ENCODE results near the gene SELENOT. TPM values are rescaled to one million over a fixed set of nuclear protein-coding genes. Genes with fewer than 3 reads are reported as not detected.

SELENOT gene
- total RNA-seq, 1 experiment from 2014 or later: 73.8 TPM

GRCh38 chr3:150675587-150675986 lies 72.5 kb downstream of the SELENOT start:
- Histone ChIP-seq H3K4ac (ENCODE audit: low read depth, low read length) (no peak overlapping the region), H3K18ac (ENCODE audit: insufficient read length, low read depth, low read length) (no peak overlapping the region), H3K27ac (ENCODE audit: insufficient read length, low read depth, low read length) (no peak overlapping the region), H3T11ph (ENCODE audit: low read length) (no peak overlapping the region), H2BK12ac (ENCODE audit: insufficient read length, low read depth, low read length) (no peak overlapping the region), H3K23ac (ENCODE audit: insufficient read length, low read depth, low read length) (no peak overlapping the region), H2BK20ac (ENCODE audit: low read depth, low read length, poor library complexity, severe bottlenecking) (no peak overlapping the region), H3K4me2 (ENCODE audit: insufficient read depth, insufficient read length, low read length) (no peak overlapping the region), H4K20me1 (ENCODE audit: control insufficient read depth, insufficient read depth, insufficient read length) (no peaks in the 10 kb centered on the region), H2AK5ac (ENCODE audit: insufficient read length, low read length) (no peak overlapping the region), H3K14ac (ENCODE audit: insufficient read depth, low read length) (no peak overlapping the region), H4K5ac (ENCODE audit: insufficient read length, low read depth, low read length) (no peak overlapping the region), H3K79me2 (ENCODE audit: insufficient read depth, low read length) (no peaks in the 10 kb centered on the region), H2BK5ac (ENCODE audit: insufficient read length, low read length) (no peak overlapping the region), H3K27me3 (ENCODE audit: insufficient read depth, low read length) (no peaks in the 10 kb centered on the region), H4K8ac (replicated peaks; ENCODE audit: insufficient read length, low read depth, low read length) (no peak overlapping the region), H3K9me3 (ENCODE audit: control insufficient read depth, low read depth, low read length) (no peaks in the 10 kb centered on the region), H3K79me1 (ENCODE audit: insufficient read depth, low read depth, low read length, poor library complexity, severe bottlenecking) (no peaks in the 10 kb centered on the region), H3K9ac (ENCODE audit: extremely low read depth, insufficient read length, low read length) (no peak overlapping the region), H2BK15ac (ENCODE audit: low read depth, low read length) (no peak overlapping the region), H2BK120ac (ENCODE audit: low read depth, low read length, poor library complexity, severe bottlenecking) (no peak overlapping the region), H2AFZ (ENCODE audit: low read length) (no peak overlapping the region), H3K23me2 (ENCODE audit: insufficient read length, low read depth, low read length, poor library complexity, severe bottlenecking) (no peaks in the 10 kb centered on the region), H4K91ac (ENCODE audit: insufficient read length, low read depth, low read length) (no peak overlapping the region), H3K4me1 (ENCODE audit: insufficient read depth, low read length) (no peaks in the 10 kb centered on the region), H3K56ac (ENCODE audit: insufficient read length, low read depth, low read length) (no peak overlapping the region)
- TF ChIP-seq, protein P1, sequence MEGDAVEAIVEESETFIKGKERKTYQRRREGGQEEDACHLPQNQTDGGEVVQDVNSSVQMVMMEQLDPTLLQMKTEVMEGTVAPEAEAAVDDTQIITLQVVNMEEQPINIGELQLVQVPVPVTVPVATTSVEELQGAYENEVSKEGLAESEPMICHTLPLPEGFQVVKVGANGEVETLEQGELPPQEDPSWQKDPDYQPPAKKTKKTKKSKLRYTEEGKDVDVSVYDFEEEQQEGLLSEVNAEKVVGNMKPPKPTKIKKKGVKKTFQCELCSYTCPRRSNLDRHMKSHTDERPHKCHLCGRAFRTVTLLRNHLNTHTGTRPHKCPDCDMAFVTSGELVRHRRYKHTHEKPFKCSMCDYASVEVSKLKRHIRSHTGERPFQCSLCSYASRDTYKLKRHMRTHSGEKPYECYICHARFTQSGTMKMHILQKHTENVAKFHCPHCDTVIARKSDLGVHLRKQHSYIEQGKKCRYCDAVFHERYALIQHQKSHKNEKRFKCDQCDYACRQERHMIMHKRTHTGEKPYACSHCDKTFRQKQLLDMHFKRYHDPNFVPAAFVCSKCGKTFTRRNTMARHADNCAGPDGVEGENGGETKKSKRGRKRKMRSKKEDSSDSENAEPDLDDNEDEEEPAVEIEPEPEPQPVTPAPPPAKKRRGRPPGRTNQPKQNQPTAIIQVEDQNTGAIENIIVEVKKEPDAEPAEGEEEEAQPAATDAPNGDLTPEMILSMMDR (conservative IDR thresholded peaks at IDR 0.05): no peak
- peaks cover 3 to 12% (median 10%) of the 10 kb centered on the region in 3 experiments; a peak in 5 of 7 replicates for H3K36me3 Mint-ChIP-seq (ENCODE audit: insufficient read depth in 1 of 3, low read depth in 3 of 3)
- H3K27ac Mint-ChIP-seq: no peak overlapping the region
- H3K4me3 Mint-ChIP-seq: no peak overlapping the region
- DNase-seq: no peak
- H3K9me3 Mint-ChIP-seq: peaks cover 18 to 19% of the 10 kb centered on the region in 2 experiments
- H3K4me1 Mint-ChIP-seq: no peaks in the 10 kb centered on the region
- peaks cover 2% of the 10 kb centered on the region for H3K27me3 Mint-ChIP-seq (ENCODE audit: low read depth)

Other genes with a start within 250 kb of the SELENOT start
- gene TSC22D2, start 195.0 kb upstream of the SELENOT start, total RNA-seq (2021): 25.4 and 26.5 TPM in 2 replicates
- gene SERP1, start 56.8 kb upstream of the SELENOT start, total RNA-seq (2021): 78.5 and 84.8 TPM in 2 replicates
- 73.9 and 74.1 TPM in 2 replicates for gene EIF2A, start 56.5 kb upstream of the SELENOT start, total RNA-seq (2021)
- gene ERICH6, start 100.6 kb downstream of the SELENOT start, total RNA-seq (2021): not detected in 2 replicates
- gene SIAH2, start 159.8 kb downstream of the SELENOT start, total RNA-seq (2021): 17.4 and 18.6 TPM in 2 replicates

Measured in H9 (cell line).